ENCODE data around the gene TYRO3.
"Not testable (repeated sequence)": the region's sequence is repeated elsewhere in the genome, so short reads cannot be mapped to it uniquely, and the experiment has no call there.

TYRO3 gene

GRCh38 chr15:41554915-41555314 is 4.1 kb upstream of the TYRO3 start:
- DNase-seq = no peak

GRCh38 chr15:41556677-41557076 is 2.3 kb upstream of the TYRO3 start:
- DNase-seq = no peak

- peak; percentile 70 for DNase-seq
These were observed 1.2 kb upstream of the TYRO3 start for GRCh38 chr15:41557673-41558399.

GRCh38 chr15:41559239-41559782 is 299 bp downstream of the TYRO3 start:
- no peak for DNase-seq

- no peak for DNase-seq
These were observed 1.5 kb downstream of the TYRO3 start for GRCh38 chr15:41560572-41560874.

GRCh38 chr15:41561104-41561776 is 2.2 kb downstream of the TYRO3 start:
- DNase-seq = no peak

GRCh38 chr15:41561777-41562145 is 2.7 kb downstream of the TYRO3 start:
- DNase-seq = peak; percentile 72

- DNase-seq = no peak
These were observed 3.2 kb downstream of the TYRO3 start for GRCh38 chr15:41562244-41562643.

GRCh38 chr15:41562784-41563198 is 3.8 kb downstream of the TYRO3 start:
- DNase-seq = peak; percentile 65

GRCh38 chr15:41564286-41564959 is 5.4 kb downstream of the TYRO3 start:
- DNase-seq = peak; percentile 48

- DNase-seq = no peak
These were observed 6.0 kb downstream of the TYRO3 start for GRCh38 chr15:41564960-41565502.

- no peak for DNase-seq
These were observed 6.7 kb downstream of the TYRO3 start for GRCh38 chr15:41565702-41566101.

GRCh38 chr15:41566121-41566885 is 7.3 kb downstream of the TYRO3 start:
- DNase-seq = no peak

- no peak for DNase-seq
These were observed 8.2 kb downstream of the TYRO3 start for GRCh38 chr15:41567261-41567660.

- DNase-seq = no peak
These were observed 8.8 kb downstream of the TYRO3 start for GRCh38 chr15:41567862-41568261.

- no peak for DNase-seq
These were observed 9.5 kb downstream of the TYRO3 start for GRCh38 chr15:41568350-41569017.

- DNase-seq = not testable (repeated sequence)
These were observed 10.2 kb downstream of the TYRO3 start for GRCh38 chr15:41569232-41569631.

- no peak for DNase-seq
These were observed 11.8 kb downstream of the TYRO3 start for GRCh38 chr15:41570764-41571163.

- DNase-seq = no peak
These were observed 12.9 kb downstream of the TYRO3 start for GRCh38 chr15:41571948-41572347.

- no peak for DNase-seq
These were observed 13.9 kb downstream of the TYRO3 start for GRCh38 chr15:41572866-41573265.

GRCh38 chr15:41573396-41573795 is 14.4 kb downstream of the TYRO3 start:
- DNase-seq = no peak

- DNase-seq = no peak
These were observed 15.1 kb downstream of the TYRO3 start for GRCh38 chr15:41574158-41574557.

All from femur (tissue), 1 donor.